H9 (cell line): Measurements from ENCODE around the gene GPR176. TPM values are rescaled to one million over a fixed set of nuclear protein-coding genes. Genes with fewer than 3 reads are reported as not detected.

Experiments used
- DNase-seq: peaks from one replicate; pipeline ENCODE4 v3.0.0-alpha.2; 2017
- H2AFZ ChIP-seq: one replicate; pipeline ENCODE4 v1.6.1; 2013; ENCODE audit warnings: mild to moderate bottlenecking, low read length, control low read depth, moderate library complexity
- H2AK5ac ChIP-seq: 2 replicates; pipeline ENCODE4 v1.6.1; 2013; ENCODE audit warnings: low read length, control low read depth, mixed read lengths; ENCODE audit not compliant: insufficient read length
- H2BK120ac ChIP-seq: one replicate; pipeline ENCODE4 v1.6.1; 2013; ENCODE audit warnings: low read depth, mild to moderate bottlenecking, low read length, control low read depth, inconsistent platforms; ENCODE audit not compliant: poor library complexity, severe bottlenecking
- H2BK12ac ChIP-seq: 2 replicates; pipeline ENCODE4 v1.6.1; 2013; ENCODE audit warnings: low read length, control low read depth, mixed read lengths, low read depth; ENCODE audit not compliant: insufficient read length
- H2BK15ac ChIP-seq: 2 replicates; pipeline ENCODE4 v1.6.1; 2013; ENCODE audit warnings: low read depth, low read length, control low read depth
- H2BK20ac ChIP-seq: one replicate; pipeline ENCODE4 v1.6.1; 2013; ENCODE audit warnings: low read depth, mild to moderate bottlenecking, low read length, control low read depth, inconsistent platforms; ENCODE audit not compliant: poor library complexity, severe bottlenecking
- H2BK5ac ChIP-seq: 2 replicates; pipeline ENCODE4 v1.6.1; 2013; ENCODE audit warnings: low read length, control low read depth, mixed read lengths; ENCODE audit not compliant: insufficient read length
- H3K14ac ChIP-seq: 2 replicates; pipeline ENCODE4 v1.6.1; 2013; ENCODE audit warnings: low read length, control low read depth; ENCODE audit not compliant: insufficient read depth
- H3K18ac ChIP-seq: 2 replicates; pipeline ENCODE4 v1.6.1; 2013; ENCODE audit warnings: low read depth, mild to moderate bottlenecking, mixed read lengths, low read length, control low read depth; ENCODE audit not compliant: insufficient read length
- H3K23ac ChIP-seq: 2 replicates; pipeline ENCODE4 v1.6.1; 2013; ENCODE audit warnings: low read length, control low read depth, mixed read lengths, low read depth; ENCODE audit not compliant: insufficient read length
- H3K23me2 ChIP-seq: 2 replicates; pipeline ENCODE4 v1.6.1; 2013; ENCODE audit warnings: low read depth, mild to moderate bottlenecking, mixed read lengths, low read length, control low read depth; ENCODE audit not compliant: insufficient read length, poor library complexity, severe bottlenecking
- H3K27ac ChIP-seq: 2 replicates; pipeline ENCODE4 v1.5.1; 2013; ENCODE audit warnings: low read length, control low read depth, mixed read lengths, low read depth; ENCODE audit not compliant: insufficient read length
- H3K27me3 ChIP-seq: 2 replicates; pipeline ENCODE4 v1.6.1; 2013; ENCODE audit warnings: low read length, control low read depth, inconsistent platforms; ENCODE audit not compliant: insufficient read depth
- H3K4ac ChIP-seq: 2 replicates; pipeline ENCODE4 v1.6.1; 2013; ENCODE audit warnings: low read depth, mild to moderate bottlenecking, control low read depth, inconsistent platforms, low read length, moderate library complexity
- H3K4me1 ChIP-seq: 2 replicates; pipeline ENCODE4 v1.6.1; 2013; ENCODE audit warnings: low read length, control low read depth, inconsistent platforms; ENCODE audit not compliant: insufficient read depth
- H3K4me2 ChIP-seq: 2 replicates; pipeline ENCODE4 v1.6.1; 2013; ENCODE audit warnings: low read length, control low read depth, mixed read lengths; ENCODE audit not compliant: insufficient read length, insufficient read depth
- H3K56ac ChIP-seq: 2 replicates; pipeline ENCODE4 v1.6.1; 2013; ENCODE audit warnings: low read depth, mild to moderate bottlenecking, mixed read lengths, low read length, control low read depth; ENCODE audit not compliant: insufficient read length
- H3K79me1 ChIP-seq: 2 replicates; pipeline ENCODE4 v1.6.1; 2013; ENCODE audit warnings: low read depth, mild to moderate bottlenecking, moderate library complexity, low read length, control low read depth, inconsistent platforms; ENCODE audit not compliant: insufficient read depth, poor library complexity, severe bottlenecking
- H3K79me2 ChIP-seq: 2 replicates; pipeline ENCODE4 v1.6.1; 2013; ENCODE audit warnings: low read length, control low read depth, inconsistent platforms; ENCODE audit not compliant: insufficient read depth
- H3K9ac ChIP-seq: 2 replicates; pipeline ENCODE4 v1.6.1; 2013; ENCODE audit warnings: low read length, control low read depth, mixed read lengths; ENCODE audit not compliant: insufficient read length; ENCODE audit errors: extremely low read depth
- H3K9me3 ChIP-seq: one replicate; pipeline ENCODE4 v1.6.1; 2013; ENCODE audit warnings: low read depth, low read length, inconsistent platforms; ENCODE audit not compliant: control insufficient read depth
- H3T11ph ChIP-seq: one replicate; pipeline ENCODE4 v1.6.1; 2013; ENCODE audit warnings: mild to moderate bottlenecking, low read length, control low read depth, inconsistent platforms
- H4K20me1 ChIP-seq: one replicate; pipeline ENCODE4 v1.6.1; 2013; ENCODE audit not compliant: control insufficient read depth, insufficient read length, insufficient read depth
- H4K5ac ChIP-seq: 2 replicates; pipeline ENCODE4 v1.6.1; 2013; ENCODE audit warnings: low read depth, mild to moderate bottlenecking, mixed read lengths, low read length, control low read depth; ENCODE audit not compliant: insufficient read length
- H4K8ac ChIP-seq: replicated peaks from 2 replicates; pipeline ENCODE4 v1.6.1; 2013; ENCODE audit warnings: low read length, control low read depth, mixed read lengths, low read depth; ENCODE audit not compliant: insufficient read length
- H4K91ac ChIP-seq: 2 replicates; pipeline ENCODE4 v1.6.1; 2013; ENCODE audit warnings: low read depth, mild to moderate bottlenecking, moderate library complexity, mixed read lengths, low read length, control low read depth; ENCODE audit not compliant: insufficient read length
- H3K27ac Mint-ChIP-seq, 3 experiments: 2 replicates in 2 of 3; 3 replicates in 1 of 3; pipeline ENCODE4 v1.8.0; 2020 to 2021; ENCODE audit warnings: mixed read lengths in 3 of 3, mild to moderate bottlenecking in 1 of 3, moderate library complexity in 1 of 3
- H3K27me3 Mint-ChIP-seq: 2 replicates; pipeline ENCODE4 v1.8.0; 2021; ENCODE audit warnings: low read depth, mild to moderate bottlenecking, moderate library complexity, mixed read lengths
- H3K36me3 Mint-ChIP-seq, 3 experiments: 2 replicates in 2 of 3; 3 replicates in 1 of 3; pipeline ENCODE4 v1.8.0; 2020 to 2021; ENCODE audit warnings: low read depth in 3 of 3, mixed read lengths in 3 of 3; ENCODE audit not compliant: insufficient read depth in 1 of 3
- H3K4me1 Mint-ChIP-seq, 2 experiments: 2 replicates each; pipeline ENCODE4 v1.8.0; 2020; ENCODE audit warnings: mixed read lengths in 2 of 2
- H3K4me3 Mint-ChIP-seq, 2 experiments: 2 replicates in 1 of 2; 3 replicates in 1 of 2; pipeline ENCODE4 v1.8.0; 2020 to 2021; ENCODE audit warnings: mild to moderate bottlenecking in 2 of 2, mixed read lengths in 2 of 2, moderate library complexity in 1 of 2
- H3K9me3 Mint-ChIP-seq, 2 experiments: 2 replicates in 1 of 2; 3 replicates in 1 of 2; pipeline ENCODE4 v1.8.0; 2020; ENCODE audit warnings: mild to moderate bottlenecking in 2 of 2, mixed read lengths in 2 of 2, moderate library complexity in 1 of 2
- WGBS: extraction: QIAGEN DNeasy Blood & Tissue Kit; methylation state at CpG from one replicate; pipeline ENCODE4 v1.1.7; 2013; ENCODE audit warnings: missing lambda C conversion rate, low lambda C conversion rate, mixed read lengths; ENCODE audit not compliant: insufficient read length; ENCODE audit errors: extremely low coverage; 5-methylcytosine and 5-hydroxymethylcytosine counted together
- total RNA-seq: library from RNA; stranded (reverse); gene quantifications from 2 replicates; pipeline ENCODE4 v1.2.1, GENCODE V29; 2021
- TF ChIP-seq, protein P1 (sequence below): fragments of 200-600 bp; sonication (generic); conservative IDR thresholded peaks from 3 replicates; pipeline ENCODE4 v1.8.0; 2021; ENCODE audit warnings: antibody characterized with exemption, mild to moderate bottlenecking

Gene GPR176
- total RNA-seq, 1 experiment from 2014 or later, result 132 TPM

DNA sequence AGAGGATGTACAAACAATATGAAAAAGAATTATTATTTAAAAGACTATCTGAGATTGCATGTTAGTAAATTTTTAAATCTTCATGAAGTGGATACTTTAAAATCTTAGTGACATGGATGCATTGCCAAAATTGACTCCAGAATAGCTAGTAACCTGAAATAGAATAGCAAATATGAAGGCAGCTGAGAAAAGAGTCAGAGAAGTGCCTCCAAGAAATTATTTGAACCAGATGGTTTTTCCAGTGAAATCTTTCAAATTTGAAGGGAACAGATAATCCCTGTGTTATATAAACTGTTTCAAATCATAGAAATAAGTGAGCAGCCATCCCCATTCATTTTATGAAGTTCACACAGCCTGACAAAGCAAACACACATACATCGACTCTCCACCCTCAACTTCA, 167.1 kb downstream of the GPR176 start:
- Histone ChIP-seq H2BK5ac (no peak overlapping the region), H3K4me2 (no peak overlapping the region)

More for the DNA sequence above, 167.1 kb downstream of the GPR176 start:
- no peak overlapping the region for H3K18ac ChIP-seq
- H4K8ac ChIP-seq, result no peak overlapping the region
- no peak overlapping the region for H3K27ac ChIP-seq
- H3K23me2 ChIP-seq, result no peaks in the 10 kb centered on the region
- no peaks in the 10 kb centered on the region for H3K79me1 ChIP-seq
- H3K4me3 Mint-ChIP-seq, result no peak overlapping the region
- no peaks in the 10 kb centered on the region for H3K79me2 ChIP-seq
- H3K9ac ChIP-seq, result no peak overlapping the region
- H3T11ph ChIP-seq, result no peak overlapping the region
- TF ChIP-seq, protein P1, sequence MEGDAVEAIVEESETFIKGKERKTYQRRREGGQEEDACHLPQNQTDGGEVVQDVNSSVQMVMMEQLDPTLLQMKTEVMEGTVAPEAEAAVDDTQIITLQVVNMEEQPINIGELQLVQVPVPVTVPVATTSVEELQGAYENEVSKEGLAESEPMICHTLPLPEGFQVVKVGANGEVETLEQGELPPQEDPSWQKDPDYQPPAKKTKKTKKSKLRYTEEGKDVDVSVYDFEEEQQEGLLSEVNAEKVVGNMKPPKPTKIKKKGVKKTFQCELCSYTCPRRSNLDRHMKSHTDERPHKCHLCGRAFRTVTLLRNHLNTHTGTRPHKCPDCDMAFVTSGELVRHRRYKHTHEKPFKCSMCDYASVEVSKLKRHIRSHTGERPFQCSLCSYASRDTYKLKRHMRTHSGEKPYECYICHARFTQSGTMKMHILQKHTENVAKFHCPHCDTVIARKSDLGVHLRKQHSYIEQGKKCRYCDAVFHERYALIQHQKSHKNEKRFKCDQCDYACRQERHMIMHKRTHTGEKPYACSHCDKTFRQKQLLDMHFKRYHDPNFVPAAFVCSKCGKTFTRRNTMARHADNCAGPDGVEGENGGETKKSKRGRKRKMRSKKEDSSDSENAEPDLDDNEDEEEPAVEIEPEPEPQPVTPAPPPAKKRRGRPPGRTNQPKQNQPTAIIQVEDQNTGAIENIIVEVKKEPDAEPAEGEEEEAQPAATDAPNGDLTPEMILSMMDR, result no peak
- WGBS, result 100% methylated on average over 1 of the region's 1 CpG
- no peak overlapping the region for H2AFZ ChIP-seq
- H2BK120ac ChIP-seq, result no peak overlapping the region
- peaks cover 2 to 11% of the 10 kb centered on the region in 2 experiments; a peak in 3 of 5 replicates for H3K9me3 Mint-ChIP-seq
- H3K27ac Mint-ChIP-seq, result no peak overlapping the region
- no peak overlapping the region for H2BK12ac ChIP-seq
- no peaks in the 10 kb centered on the region for H3K4me1 Mint-ChIP-seq
- no peaks in the 10 kb centered on the region for H3K9me3 ChIP-seq
- H3K27me3 ChIP-seq, result no peaks in the 10 kb centered on the region
- peaks cover 0 to 25% (median 0%) of the 10 kb centered on the region in 3 experiments; a peak in 2 of 7 replicates for H3K36me3 Mint-ChIP-seq
- H3K23ac ChIP-seq, result no peak overlapping the region
- no peak overlapping the region for H3K14ac ChIP-seq
- no peaks in the 10 kb centered on the region for H3K27me3 Mint-ChIP-seq
- no peak overlapping the region for H4K91ac ChIP-seq
- H2BK15ac ChIP-seq, result no peak overlapping the region
- H2BK20ac ChIP-seq, result no peak overlapping the region
- H4K20me1 ChIP-seq, result no peaks in the 10 kb centered on the region
- no peak overlapping the region for H3K56ac ChIP-seq
- no peaks in the 10 kb centered on the region for H3K4me1 ChIP-seq
- no peak overlapping the region for H2AK5ac ChIP-seq
- no peak overlapping the region for H4K5ac ChIP-seq
- no peak for DNase-seq
- no peak overlapping the region for H3K4ac ChIP-seq
